KOPT-K1 (cell line): ENCODE results near the gene SH3BP4.

ENCODE experiments used
- H3K27ac ChIP-seq: fragments of 200-600 bp; sonication (generic); 2 replicates; pipeline ENCODE4 v1.5.1; 2016; ENCODE audit warnings: antibody characterized with exemption, mild to moderate bottlenecking, low read depth, low read length; ENCODE audit not compliant: poor library complexity, severe bottlenecking
- H3K36me3 ChIP-seq: fragments of 200-600 bp; sonication (generic); 2 replicates; pipeline ENCODE4 v1.5.1; 2017; ENCODE audit warnings: antibody characterized with exemption, mild to moderate bottlenecking, low read length, moderate library complexity; ENCODE audit not compliant: insufficient read depth
- H3K9me3 ChIP-seq: fragments of 200-600 bp; sonication (generic); 2 replicates; pipeline ENCODE4 v1.5.1; 2017; ENCODE audit warnings: antibody characterized with exemption, low read length, mild to moderate bottlenecking; ENCODE audit not compliant: insufficient read depth, poor library complexity, severe bottlenecking

Gene SH3BP4, protein sequence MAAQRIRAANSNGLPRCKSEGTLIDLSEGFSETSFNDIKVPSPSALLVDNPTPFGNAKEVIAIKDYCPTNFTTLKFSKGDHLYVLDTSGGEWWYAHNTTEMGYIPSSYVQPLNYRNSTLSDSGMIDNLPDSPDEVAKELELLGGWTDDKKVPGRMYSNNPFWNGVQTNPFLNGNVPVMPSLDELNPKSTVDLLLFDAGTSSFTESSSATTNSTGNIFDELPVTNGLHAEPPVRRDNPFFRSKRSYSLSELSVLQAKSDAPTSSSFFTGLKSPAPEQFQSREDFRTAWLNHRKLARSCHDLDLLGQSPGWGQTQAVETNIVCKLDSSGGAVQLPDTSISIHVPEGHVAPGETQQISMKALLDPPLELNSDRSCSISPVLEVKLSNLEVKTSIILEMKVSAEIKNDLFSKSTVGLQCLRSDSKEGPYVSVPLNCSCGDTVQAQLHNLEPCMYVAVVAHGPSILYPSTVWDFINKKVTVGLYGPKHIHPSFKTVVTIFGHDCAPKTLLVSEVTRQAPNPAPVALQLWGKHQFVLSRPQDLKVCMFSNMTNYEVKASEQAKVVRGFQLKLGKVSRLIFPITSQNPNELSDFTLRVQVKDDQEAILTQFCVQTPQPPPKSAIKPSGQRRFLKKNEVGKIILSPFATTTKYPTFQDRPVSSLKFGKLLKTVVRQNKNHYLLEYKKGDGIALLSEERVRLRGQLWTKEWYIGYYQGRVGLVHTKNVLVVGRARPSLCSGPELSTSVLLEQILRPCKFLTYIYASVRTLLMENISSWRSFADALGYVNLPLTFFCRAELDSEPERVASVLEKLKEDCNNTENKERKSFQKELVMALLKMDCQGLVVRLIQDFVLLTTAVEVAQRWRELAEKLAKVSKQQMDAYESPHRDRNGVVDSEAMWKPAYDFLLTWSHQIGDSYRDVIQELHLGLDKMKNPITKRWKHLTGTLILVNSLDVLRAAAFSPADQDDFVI

DNA sequence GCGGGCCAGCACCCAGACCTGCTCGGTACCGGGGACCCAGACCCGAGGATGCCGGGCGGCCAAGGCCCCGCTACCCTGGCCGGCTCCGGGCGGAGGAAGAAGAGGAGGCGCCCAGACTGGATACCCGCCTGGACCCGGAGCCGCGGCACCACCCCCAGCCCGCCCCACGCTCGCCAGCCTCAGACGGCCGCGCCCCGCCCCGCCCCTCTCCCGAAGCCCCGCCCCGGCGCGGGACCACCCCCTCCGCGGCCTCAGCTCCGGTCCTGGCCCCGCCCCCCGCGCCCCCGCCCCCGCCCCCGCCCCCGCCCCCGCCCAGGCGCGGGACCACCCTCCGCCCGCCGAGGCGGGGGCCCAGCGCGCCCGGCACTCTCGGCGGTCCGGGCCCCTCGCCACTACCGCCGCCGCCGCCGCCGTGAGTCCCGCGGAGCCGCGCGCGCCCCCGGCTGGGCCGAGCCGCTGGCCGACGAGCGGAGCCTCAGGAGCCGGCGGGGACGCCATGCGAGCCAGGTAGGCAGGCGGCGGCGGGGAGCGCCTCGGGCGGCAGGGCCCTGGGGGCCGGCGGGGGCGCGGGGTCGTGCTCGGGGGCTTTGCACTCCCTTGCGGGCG lies at the start of gene SH3BP4:
Gene SH3BP4 (plus strand): TSS at position 354 of the 606 bp plus-strand sequence. CDS start 82,986 bp downstream, outside the sequence.
- no peaks in the 10 kb centered on the region for H3K9me3 ChIP-seq
- H3K36me3 ChIP-seq, result no peaks in the 10 kb centered on the region
- no peak within 1 kb of the TSS for H3K27ac ChIP-seq

DNA sequence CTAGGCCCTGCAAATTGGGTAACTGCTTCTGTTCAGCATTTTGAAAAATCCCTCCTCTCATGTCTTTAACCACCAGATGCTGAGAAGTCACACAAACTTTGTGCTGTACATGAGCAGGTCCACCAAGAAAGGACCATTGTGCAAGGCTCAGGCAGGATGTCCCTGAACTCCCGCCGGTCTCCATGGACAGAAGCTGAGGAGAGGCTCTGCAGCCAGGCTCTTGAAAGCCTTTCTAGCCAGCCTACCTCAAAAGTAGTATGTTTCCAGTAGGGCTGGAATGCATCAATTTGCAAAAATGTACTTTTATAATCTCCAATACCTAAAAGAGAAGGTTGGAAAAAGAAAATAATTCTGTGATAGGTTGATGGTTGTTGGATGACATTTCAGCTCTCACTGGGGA lies 47.0 kb upstream of the SH3BP4 start:
- Histone ChIP-seq H3K27ac (no peak overlapping the region), H3K9me3 (no peaks in the 10 kb centered on the region), H3K36me3 (no peaks in the 10 kb centered on the region)

DNA sequence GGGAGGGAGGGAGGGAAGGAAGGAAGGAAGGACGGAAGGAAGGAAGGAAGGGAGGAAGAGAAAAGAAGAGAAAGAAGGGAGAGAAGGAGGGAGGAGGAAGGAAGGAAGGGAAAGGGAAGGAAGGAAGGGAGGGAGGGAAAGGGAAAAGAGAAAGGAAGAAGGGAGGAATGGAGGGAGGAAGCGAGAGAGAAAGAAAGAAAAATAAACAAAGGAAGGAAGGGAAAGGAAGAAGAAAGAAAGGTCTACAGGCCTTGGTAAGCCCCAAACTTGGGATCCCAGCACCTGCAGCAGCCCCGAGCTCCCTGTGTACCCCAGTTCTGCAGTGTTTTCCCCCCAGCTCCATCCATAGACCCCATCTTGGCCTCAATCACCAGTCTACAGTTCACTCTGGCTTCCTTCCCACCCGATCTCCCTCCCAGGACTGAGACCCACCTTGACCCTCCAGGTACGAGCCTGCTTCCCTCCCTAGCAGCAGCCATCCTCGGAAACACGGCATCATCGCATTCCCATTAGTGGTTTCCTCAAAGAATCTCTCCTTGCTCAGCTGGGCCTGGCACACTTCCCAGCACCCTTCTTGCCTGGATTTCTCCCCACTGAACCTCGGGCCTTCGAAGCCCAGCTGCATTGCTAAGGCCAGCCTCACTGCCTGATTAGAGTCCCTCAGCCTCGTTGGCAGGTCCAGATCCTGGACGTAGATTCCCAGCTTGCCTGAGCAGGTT lies 46.1 kb upstream of the SH3BP4 start:
- Histone ChIP-seq H3K9me3 (no peaks in the 10 kb centered on the region), H3K36me3 (no peaks in the 10 kb centered on the region), H3K27ac (no peak overlapping the region)

DNA sequence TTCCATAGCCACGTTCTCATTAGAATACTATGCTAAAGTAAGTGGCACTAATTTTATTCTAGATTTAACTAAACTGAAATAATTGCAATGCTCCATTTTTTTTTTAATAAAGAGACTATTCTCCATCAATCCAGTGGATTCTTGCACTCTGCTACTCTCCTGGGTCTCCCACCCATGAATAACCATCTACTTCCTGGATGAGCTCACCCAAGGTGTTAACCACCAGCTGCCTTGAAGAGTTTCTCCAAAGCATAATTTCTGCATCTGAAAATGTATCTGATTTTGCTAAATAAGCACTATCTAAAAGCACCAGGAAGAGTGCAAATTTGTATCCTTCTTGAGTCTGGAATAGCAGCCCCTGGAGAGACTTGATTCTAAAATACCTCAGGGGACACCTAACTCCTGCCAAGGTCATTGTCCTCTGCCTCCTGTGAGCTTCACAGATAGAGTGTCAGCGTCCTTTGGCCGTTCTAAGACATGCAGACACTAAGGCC lies 41.6 kb upstream of the SH3BP4 start:
- Histone ChIP-seq H3K36me3 (no peaks in the 10 kb centered on the region), H3K9me3 (no peaks in the 10 kb centered on the region), H3K27ac (no peak overlapping the region)

DNA sequence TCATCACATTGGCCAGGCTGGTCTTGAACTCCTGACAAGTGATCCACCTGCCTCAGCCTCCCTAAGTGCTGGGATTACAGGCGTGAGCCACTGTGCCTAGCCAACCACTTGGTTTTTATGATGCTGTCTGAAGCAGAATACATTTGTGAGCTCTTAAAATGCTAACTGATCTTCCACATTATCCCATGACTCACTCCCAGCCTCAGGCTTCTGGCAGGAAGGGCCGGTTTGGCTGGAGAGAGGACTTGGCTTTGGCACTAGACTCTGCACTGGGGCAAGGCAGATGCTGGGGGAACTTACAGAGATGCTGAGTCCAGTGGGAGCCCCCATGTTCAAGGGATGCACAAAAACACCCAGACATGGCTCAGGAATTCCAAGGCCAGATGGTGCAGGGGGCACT lies 40.5 kb upstream of the SH3BP4 start:
- H3K9me3 ChIP-seq, result no peaks in the 10 kb centered on the region
- H3K36me3 ChIP-seq, result no peaks in the 10 kb centered on the region
- no peak overlapping the region for H3K27ac ChIP-seq

DNA sequence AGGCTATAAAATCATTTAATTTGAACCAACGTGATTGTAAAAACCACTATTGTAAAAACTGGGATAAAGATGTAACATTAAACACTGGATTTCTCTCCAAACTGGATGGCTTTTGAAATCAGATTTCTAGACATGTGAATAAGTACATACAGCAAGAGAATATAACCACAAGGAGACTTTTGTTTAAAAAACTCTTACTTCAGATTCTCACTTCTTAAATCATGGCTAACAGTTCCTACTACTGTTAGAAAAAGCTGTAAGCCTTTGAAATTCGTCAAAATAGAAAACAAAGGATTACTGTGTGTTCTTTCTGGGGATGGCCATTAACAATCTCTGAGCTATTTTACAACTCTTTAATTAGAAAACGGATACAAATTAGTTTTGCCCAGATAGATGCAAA lies 39.4 kb upstream of the SH3BP4 start:
- Histone ChIP-seq H3K36me3 (no peaks in the 10 kb centered on the region), H3K9me3 (no peaks in the 10 kb centered on the region), H3K27ac (no peak overlapping the region)

DNA sequence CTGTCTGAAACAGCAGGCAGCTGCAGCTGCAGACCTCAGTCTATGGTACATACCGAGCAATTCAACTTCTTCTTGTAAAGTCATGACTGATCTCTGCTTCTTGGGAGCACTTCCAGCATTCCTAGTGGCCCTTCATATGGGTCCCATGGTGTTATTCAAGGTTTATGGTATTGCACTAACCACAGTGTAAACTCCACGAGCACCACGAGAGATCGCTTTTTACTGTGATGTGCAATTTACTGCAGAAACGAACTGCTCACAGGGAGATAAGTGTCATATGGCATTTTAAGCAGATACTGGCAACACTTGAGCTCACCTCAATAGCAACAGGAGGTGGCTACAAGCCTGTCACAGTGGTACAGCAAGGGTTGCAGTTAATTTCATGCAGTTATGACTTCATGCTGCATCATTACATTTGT lies 38.6 kb upstream of the SH3BP4 start:
- Histone ChIP-seq H3K36me3 (no peaks in the 10 kb centered on the region), H3K27ac (no peak overlapping the region), H3K9me3 (no peaks in the 10 kb centered on the region)

DNA sequence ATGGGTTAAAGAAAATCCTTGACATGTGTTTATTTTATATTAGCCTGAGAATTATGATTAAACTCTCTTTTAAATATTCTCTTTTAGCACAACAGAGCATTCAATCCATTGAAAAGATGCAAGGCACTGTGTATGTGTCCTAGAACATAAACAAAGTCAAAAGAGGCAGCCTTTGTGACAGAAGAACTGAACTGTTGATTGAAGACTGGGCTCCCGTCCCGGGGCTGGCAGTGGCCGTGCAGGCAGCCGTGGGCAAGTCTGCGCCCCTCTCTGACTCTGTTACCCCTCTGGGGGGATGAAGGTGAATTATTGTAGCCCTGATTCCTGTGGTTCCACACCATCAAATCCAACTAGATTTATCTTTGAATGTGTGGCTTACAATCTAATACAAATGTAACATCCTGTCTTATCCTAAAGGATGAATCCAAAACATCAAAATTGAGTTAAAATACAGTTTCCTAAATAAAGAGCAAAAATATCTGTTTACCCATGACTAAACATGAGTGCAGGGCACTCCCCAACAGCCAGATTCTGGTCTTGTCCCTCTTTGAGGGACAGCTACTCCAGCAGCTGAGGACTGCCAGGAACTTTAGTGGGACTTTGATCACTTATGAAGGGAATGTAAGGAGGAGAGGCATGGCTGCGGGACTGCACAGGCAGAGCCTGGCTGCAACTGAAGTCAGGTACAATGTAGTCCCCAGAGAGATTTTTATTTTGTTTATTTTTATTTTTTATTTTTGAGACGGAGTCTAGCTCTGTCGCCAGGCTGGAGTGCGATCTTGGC lies 37.3 kb upstream of the SH3BP4 start:
- Histone ChIP-seq H3K27ac (no peak overlapping the region), H3K9me3 (no peaks in the 10 kb centered on the region), H3K36me3 (no peaks in the 10 kb centered on the region)

DNA sequence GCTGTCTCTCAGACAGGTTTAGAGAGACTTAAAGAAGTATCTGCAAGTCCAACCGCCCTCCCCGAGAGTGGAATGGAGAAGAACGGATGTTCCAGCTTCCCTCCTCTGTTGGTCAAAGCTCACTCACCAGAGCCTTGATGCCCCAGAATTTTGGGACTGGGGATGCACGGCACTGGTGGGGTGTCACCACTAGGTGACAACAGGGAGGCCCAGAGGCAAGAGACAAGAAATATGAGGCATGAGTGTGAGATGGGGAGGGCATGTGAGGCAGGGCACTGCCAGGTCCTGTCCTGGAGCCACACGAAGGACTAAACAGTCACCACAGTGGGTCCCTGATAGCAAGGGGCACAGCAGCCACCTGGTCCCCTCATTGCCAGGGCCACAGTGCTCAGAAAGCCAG lies 35.1 kb upstream of the SH3BP4 start:
- Histone ChIP-seq H3K27ac (no peak overlapping the region), H3K9me3 (peaks cover 9% of the 10 kb centered on the region), H3K36me3 (no peaks in the 10 kb centered on the region)

DNA sequence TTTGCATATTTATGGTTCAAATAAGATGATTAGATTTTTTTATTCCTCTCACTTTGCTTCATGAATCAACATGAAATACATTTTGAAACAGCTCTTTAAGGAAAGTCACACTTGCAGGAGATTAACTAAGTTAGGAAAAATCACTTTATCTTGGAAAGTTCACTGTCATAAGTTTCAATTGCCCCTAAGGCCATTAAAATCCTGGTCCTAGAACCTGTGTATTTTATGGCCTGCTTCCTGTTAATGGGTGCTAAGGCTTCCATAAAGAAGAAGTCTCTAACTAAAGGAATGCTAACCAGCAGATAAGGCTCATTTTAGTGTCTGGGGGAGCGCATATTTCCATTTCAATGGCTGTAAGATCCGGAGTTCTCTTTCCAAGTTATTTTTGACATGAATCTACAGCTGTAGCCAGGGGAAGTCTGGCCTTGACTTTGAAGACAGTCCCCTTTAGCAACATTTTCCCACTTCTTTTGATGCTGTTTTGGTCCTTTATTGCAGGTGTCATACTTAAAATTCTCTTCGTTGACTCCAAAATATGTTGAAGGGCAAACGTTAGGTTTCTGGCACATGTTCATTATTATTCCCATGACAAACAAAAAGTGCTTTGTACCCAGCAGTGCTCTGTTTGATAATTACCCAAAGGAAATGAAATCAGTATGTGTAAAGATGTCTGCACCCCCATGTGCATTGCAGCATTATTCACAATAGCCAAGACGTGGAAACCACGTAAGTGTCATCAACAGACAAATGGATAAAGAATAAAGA lies 34.4 kb upstream of the SH3BP4 start:
- H3K36me3 ChIP-seq, result no peaks in the 10 kb centered on the region
- H3K9me3 ChIP-seq, result peaks cover 9% of the 10 kb centered on the region
- no peak overlapping the region for H3K27ac ChIP-seq

DNA sequence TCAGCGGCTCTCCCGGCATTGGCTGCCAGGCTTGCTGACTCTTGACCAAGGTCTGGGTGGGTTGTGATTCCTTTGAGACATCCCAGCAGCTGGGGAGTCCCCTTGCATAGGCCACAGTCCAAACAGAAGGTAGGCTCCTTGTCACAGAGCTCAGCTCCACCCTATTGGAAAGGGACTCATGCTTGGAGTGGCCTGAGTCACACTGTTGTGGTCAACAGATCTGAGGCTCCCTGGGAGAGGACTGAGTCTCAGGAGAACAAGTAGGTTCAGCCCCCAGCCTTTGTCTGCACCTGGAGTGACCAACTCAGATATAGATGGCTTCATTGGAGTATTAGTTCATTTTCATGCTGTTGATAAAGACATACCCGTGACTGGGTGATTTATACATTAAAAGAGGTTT lies 32.1 kb upstream of the SH3BP4 start:
- Histone ChIP-seq H3K27ac (no peak overlapping the region), H3K36me3 (no peaks in the 10 kb centered on the region), H3K9me3 (peaks cover 9% of the 10 kb centered on the region)

DNA sequence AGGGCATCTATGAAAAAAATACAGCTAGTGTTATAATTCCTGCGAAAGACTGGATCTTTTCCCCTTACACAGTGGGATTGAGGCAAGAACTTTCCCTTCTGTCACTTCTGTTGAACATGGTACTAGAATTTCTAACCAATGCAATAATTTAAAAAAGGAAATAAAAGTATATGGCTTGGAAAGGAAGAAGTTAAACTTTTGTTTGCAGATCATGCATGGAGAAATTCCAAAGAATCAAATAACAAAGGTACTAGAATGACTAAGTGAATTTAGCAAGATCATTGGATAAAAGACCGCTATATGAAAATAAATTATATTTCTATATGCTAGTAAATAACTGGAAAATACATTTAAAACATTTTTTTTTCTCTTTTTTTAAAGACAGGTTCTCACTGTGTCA lies 31.0 kb upstream of the SH3BP4 start:
- Histone ChIP-seq H3K36me3 (no peaks in the 10 kb centered on the region), H3K9me3 (peaks cover 9% of the 10 kb centered on the region), H3K27ac (no peak overlapping the region)

DNA sequence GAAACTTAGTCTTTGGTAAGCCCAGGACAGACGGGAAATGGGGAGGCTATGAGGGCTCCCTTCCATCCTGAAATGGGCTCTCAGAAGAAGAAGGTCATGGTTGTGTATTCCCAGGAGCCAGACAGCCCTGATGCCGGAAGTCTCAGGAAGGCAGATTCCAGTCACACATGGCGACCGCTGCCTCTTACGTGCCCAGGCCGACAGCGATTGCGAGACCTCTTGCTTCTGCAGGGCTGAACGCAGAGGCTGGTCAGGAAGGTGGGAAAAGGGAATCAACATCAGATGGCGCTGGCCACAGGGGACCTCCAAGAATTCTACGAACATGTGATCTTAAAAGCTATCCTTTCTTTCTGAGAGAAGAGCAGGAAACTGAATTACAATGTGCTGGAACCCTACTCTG lies 22.8 kb upstream of the SH3BP4 start:
- H3K27ac ChIP-seq, result no peak overlapping the region
- H3K36me3 ChIP-seq, result no peaks in the 10 kb centered on the region
- no peaks in the 10 kb centered on the region for H3K9me3 ChIP-seq
